ENCODE results near the gene MEN1.

- TF ChIP-seq CTCF (conservative IDR thresholded peaks at IDR 0.05) (no peak), EZH2 (IDR thresholded peaks at IDR 0.05; ENCODE audit: low read depth) (no peak)
Measured at GRCh38 chr11:64837887-64838351, 27.6 kb upstream of the MEN1 start.
